ENCODE data around the gene OFD1.

Gene OFD1

GRCh38 chrX:13734278-13735172, at the start of gene OFD1, which contains the start of gene TRAPPC2:
Gene OFD1, plus strand, starts transcription at chrX:13734748. Its CDS starts 324 bp downstream, at chrX:13735072.
Gene TRAPPC2, minus strand, starts transcription at chrX:13734620. Its CDS starts 14,657 bp downstream, at chrX:13719963.
- DNase-seq: peak; percentile 82

- DNase-seq: no peak
Measured at GRCh38 chrX:13685126-13685763, 49.3 kb upstream of the OFD1 start.

GRCh38 chrX:13687203-13687602, 47.3 kb upstream of the OFD1 start:
- no peak for DNase-seq

- DNase-seq: no peak
Measured at GRCh38 chrX:13688384-13688957, 46.1 kb upstream of the OFD1 start.

- peak; percentile 31 for DNase-seq
Measured at GRCh38 chrX:13688958-13689740, 45.4 kb upstream of the OFD1 start, which contains the start of gene RAB9A. Gene RAB9A, plus strand, starts transcription at chrX:13689128. Its CDS starts 19,619 bp downstream, at chrX:13708747.

- no peak for DNase-seq
Measured at GRCh38 chrX:13689741-13690211, 44.8 kb upstream of the OFD1 start.

GRCh38 chrX:13690836-13691235, 43.7 kb upstream of the OFD1 start:
- no peak for DNase-seq

GRCh38 chrX:13691841-13692371, 42.6 kb upstream of the OFD1 start:
- no peak for DNase-seq

GRCh38 chrX:13692771-13693231, 41.7 kb upstream of the OFD1 start:
- no peak for DNase-seq

- no peak for DNase-seq
Measured at GRCh38 chrX:13693341-13693961, 41.1 kb upstream of the OFD1 start.

- DNase-seq: no peak
Measured at GRCh38 chrX:13694359-13694758, 40.2 kb upstream of the OFD1 start.

- DNase-seq: no peak
Measured at GRCh38 chrX:13694983-13695382, 39.6 kb upstream of the OFD1 start.

GRCh38 chrX:13695601-13696115, 38.9 kb upstream of the OFD1 start:
- DNase-seq: no peak

GRCh38 chrX:13697455-13697854, 37.1 kb upstream of the OFD1 start:
- no peak for DNase-seq

- no peak for DNase-seq
Measured at GRCh38 chrX:13697976-13698375, 36.6 kb upstream of the OFD1 start.

GRCh38 chrX:13698432-13698831, 36.1 kb upstream of the OFD1 start:
- DNase-seq: no peak

GRCh38 chrX:13699183-13699826, 35.2 kb upstream of the OFD1 start:
- no peak for DNase-seq

- no peak for DNase-seq
Measured at GRCh38 chrX:13700380-13700779, 34.2 kb upstream of the OFD1 start.

GRCh38 chrX:13702111-13702789, 32.3 kb upstream of the OFD1 start:
- DNase-seq: no peak

GRCh38 chrX:13703135-13703534, 31.4 kb upstream of the OFD1 start:
- no peak for DNase-seq
